HL-60 (cell line): Measurements from ENCODE around the gene SHROOM3.

Experiments
- DNase-seq, 2 experiments: peaks; one replicate each; pipeline ENCODE4 v3.0.0-alpha.2; 2010 to 2020; ENCODE audit warnings: low read depth in 1 of 2, low spot score in 1 of 2
- H3K27ac ChIP-seq: fragments of 250-450 bp; sonication (Bioruptor Pico); replicated peaks from 2 replicates; pipeline ENCODE4 v1.5.1; 2020; ENCODE audit warnings: mild to moderate bottlenecking, moderate library complexity
- H3K27me3 ChIP-seq: fragments of 250-450 bp; sonication (Bioruptor Pico); 2 replicates; pipeline ENCODE4 v1.5.1; 2021; ENCODE audit warnings: mild to moderate bottlenecking, moderate library complexity; ENCODE audit not compliant: insufficient read depth, poor library complexity, severe bottlenecking
- H3K4me3 ChIP-seq: replicated peaks from 2 replicates; pipeline ENCODE4 v1.5.1; 2011; ENCODE audit warnings: mild to moderate bottlenecking, control low read depth, low read length; ENCODE audit not compliant: insufficient read depth
- CTCF ChIP-seq: IDR thresholded peaks from one replicate; pipeline ENCODE4 v1.5.1; 2011; ENCODE audit warnings: low read length, control low read depth, inconsistent platforms; ENCODE audit not compliant: insufficient read depth
- GABPA ChIP-seq: IDR thresholded peaks from 2 replicates; pipeline ENCODE4 v1.6.1; 2012; ENCODE audit warnings: low read depth
- POLR2AphosphoS5 ChIP-seq: IDR thresholded peaks from 2 replicates; pipeline ENCODE4 v1.6.1; 2012; ENCODE audit warnings: low read depth
- REST ChIP-seq: IDR thresholded peaks from 2 replicates; pipeline ENCODE4 v1.6.1; 2012; ENCODE audit warnings: low read depth; ENCODE audit not compliant: insufficient replicate concordance
- SPI1 ChIP-seq: IDR thresholded peaks from 2 replicates; pipeline ENCODE4 v1.6.1; 2012; ENCODE audit warnings: low read depth, mild to moderate bottlenecking, borderline replicate concordance

Gene SHROOM3

GRCh38 chr4:76813070-76813469 lies 378.0 kb downstream of the SHROOM3 start:
- no peak for DNase-seq
- no peak overlapping the region for H3K27ac ChIP-seq
- H3K4me3 ChIP-seq, result no peak overlapping the region
- no peaks in the 10 kb centered on the region for H3K27me3 ChIP-seq
- TF ChIP-seq CTCF (no peak), GABPA (no peak), SPI1 (no peak), REST (no peak), POLR2AphosphoS5 (no peak)

GRCh38 chr4:76821641-76822040 lies 386.6 kb downstream of the SHROOM3 start:
- TF ChIP-seq REST (no peak), SPI1 (no peak), GABPA (no peak), CTCF (no peak), POLR2AphosphoS5 (no peak)
- no peak for DNase-seq
- no peaks in the 10 kb centered on the region for H3K27me3 ChIP-seq
- no peak overlapping the region for H3K27ac ChIP-seq
- no peak overlapping the region for H3K4me3 ChIP-seq

- Histone ChIP-seq H3K4me3 (no peak overlapping the region), H3K27ac (no peak overlapping the region), H3K27me3 (no peaks in the 10 kb centered on the region)
- no peak for TF ChIP-seq CTCF
- no peak for TF ChIP-seq POLR2AphosphoS5
- TF ChIP-seq REST, result no peak
- no peak for DNase-seq
These were observed 387.3 kb downstream of the SHROOM3 start for GRCh38 chr4:76822303-76822702.
